HG03354 (cell line): ENCODE measurements around the gene ELF5.

Experiments used
- ATAC-seq: cut with Tn5 transposase; IDR thresholded peaks from one replicate; pipeline ENCODE4 v1.9.1; 2021; ENCODE audit warnings: mild to moderate bottlenecking; ENCODE audit not compliant: unreplicated experiment, poor library complexity, severe bottlenecking

The ELF5 gene

DNA sequence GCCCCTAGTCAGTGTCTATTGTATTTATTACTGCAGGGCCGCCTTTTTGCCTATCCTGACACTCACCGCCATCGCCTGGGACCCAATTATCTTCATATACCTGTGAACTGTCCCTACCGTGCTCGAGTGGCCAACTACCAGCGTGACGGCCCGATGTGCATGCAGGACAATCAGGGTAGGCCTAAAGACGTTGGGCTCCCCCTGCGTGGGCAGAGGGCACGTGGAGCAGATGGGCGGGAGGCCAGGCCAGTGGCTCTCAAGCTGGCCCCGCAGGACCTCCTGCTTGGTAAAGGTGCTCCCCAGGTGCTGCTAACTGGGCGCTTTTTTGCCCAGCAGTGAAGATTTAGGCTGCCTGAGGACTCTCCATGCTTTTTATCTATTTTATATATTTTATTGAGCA, 52.4 kb downstream of the ELF5 start:
- no peak for ATAC-seq

DNA sequence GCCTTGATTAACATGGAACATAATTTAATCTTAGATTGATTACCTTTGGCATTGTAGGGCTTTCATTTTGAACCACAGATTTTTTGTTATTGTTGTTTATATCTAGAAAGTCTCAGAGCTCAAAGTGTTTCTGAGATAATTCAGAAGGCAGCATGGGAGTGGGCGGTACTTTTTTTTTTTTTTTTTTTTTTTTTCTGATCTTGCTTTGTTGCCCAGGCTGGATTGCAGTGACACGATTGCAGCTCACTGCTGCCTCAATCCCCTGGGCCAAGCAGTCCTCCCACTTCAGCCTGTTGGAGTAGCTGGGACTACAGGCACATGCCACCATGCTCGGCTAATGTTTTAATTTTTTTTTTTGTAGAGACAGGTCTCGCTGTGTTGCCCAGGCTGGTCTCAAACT, 53.3 kb downstream of the ELF5 start:
- ATAC-seq, result no peak

DNA sequence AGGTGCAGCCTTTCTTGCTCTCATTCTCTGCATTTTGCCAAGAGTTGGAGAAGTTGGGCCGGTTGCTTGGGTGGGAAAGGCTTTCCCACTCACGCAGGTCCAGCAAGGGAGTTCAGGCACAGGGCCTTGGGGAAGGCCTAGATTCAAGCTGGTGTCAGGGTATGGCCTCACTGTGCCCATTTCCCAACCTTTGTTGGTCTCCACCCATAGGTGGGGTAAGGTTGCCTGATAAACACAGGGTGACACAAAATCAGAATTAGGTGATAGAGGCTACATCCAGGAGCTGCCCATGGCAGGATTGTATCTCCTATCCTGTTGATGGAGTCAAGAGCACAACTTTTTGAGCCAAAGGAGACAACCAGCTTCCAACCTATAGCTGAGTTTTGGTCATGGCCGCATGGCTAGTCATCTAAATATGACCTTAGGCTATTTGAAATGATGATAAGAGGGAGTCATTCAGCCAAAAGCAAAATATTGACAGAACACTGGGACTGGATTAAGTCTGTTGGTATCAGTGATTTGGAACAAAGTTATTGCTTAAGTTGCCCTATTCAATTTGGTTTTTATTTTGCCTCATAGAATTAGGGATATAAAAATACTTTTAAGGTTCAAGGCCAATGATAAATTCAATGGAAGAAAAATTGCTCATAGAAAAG, 54.0 kb downstream of the ELF5 start:
- ATAC-seq, result no peak

DNA sequence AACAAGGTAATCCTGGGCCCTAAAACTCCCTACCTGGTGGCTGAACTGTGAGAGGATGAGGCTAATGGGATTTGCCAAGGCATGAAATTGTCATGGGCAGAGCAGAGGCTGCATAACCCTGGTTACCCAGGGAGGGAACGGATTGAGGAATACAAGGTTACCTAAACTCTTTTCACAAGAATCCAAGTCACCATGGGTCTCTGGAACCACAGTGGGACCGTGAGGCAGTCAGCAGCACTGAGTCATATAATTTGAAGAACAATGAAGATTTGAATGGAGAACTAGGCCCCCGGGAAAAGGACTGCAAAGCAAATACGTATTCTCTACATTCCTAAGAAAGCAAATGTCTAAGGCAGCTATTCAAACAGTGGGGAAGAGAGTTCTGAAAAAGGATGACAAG, 55.1 kb downstream of the ELF5 start:
- no peak for ATAC-seq

DNA sequence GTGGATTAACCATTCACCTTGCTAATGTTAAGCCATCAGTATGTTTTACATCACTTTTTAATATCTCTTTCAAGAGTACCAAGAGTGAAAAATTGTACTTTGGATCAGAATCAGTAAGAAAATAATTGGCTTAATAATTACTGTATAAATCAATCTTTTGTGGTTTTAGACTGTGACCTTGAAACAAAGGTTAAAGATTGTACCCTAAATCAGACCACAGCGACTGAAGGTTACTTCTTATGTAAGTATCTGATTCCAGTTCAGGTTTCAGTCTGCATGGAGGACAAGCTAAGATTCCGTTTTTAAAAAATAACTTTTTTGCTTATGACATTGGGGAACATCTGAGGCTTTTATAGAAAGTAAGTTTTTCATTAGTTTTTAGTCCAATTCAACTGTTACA, 56.0 kb downstream of the ELF5 start:
- ATAC-seq, result no peak

DNA sequence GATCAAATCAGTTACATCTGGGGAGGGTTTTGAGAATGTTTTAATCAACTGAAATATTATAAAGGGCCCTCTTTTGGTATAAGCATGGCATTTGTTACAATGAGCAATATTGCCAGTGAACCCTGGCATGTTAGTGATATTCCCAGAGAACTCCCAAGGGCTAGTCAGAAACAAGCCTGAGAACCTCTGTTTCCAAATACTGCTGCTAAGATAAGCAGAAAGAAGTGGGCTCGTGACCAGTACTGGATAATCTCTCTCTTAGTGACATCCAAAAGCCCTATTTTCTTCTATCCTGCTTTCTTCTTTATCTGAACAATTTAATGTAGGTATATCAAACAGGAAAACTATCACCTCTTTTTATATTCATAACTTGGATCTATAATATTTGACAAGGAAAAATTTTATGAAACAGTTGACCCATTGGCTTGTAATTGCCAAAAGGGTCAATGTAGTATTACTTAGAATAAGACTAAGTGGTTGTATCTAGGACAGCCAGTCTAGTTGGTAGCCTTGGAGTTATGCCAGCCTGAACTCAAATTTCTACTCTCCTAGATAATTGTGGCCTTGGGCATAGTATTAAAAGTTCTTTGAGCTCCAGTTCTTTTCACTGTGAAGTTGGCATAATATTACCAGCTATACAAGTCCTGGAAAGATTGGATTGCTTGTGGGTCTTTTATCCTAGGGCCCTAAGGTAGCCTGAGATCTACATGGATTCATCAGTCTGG, 59.1 kb downstream of the ELF5 start:
- ATAC-seq, result no peak

DNA sequence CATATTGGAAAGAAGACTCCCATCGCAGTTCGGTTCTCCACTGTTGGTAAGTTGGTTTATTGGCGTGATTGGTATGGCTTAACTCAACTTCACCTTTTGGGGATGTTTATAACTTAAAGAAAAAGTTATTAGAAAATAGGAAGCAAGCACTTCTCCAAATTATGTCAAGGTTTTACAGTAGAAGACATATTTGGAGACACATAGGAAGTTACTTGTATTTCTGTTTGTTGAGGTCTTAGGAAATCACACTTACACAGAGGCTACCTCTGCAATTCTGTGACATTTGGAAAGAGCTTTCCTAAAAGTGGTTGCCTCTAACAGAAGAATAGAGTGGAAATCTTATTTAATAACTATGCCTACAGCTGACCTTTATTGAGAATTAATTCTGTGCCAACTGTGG, 62.5 kb downstream of the ELF5 start:
- no peak for ATAC-seq

DNA sequence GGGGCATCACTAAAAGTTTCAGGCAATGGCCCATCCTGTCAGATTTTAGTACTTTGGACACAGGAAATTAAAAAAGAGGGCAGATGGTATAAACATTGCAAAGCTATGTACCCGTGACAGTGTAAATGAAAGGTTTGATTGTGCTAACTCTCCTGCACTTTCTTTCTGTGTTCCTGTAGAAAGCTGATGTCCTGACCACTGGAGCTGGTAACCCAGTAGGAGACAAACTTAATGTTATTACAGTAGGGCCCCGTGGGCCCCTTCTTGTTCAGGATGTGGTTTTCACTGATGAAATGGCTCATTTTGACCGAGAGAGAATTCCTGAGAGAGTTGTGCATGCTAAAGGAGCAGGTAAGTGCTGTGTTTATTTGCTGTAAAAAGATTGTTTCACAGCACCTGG, 64.6 kb downstream of the ELF5 start:
- ATAC-seq, result peak; percentile 62

DNA sequence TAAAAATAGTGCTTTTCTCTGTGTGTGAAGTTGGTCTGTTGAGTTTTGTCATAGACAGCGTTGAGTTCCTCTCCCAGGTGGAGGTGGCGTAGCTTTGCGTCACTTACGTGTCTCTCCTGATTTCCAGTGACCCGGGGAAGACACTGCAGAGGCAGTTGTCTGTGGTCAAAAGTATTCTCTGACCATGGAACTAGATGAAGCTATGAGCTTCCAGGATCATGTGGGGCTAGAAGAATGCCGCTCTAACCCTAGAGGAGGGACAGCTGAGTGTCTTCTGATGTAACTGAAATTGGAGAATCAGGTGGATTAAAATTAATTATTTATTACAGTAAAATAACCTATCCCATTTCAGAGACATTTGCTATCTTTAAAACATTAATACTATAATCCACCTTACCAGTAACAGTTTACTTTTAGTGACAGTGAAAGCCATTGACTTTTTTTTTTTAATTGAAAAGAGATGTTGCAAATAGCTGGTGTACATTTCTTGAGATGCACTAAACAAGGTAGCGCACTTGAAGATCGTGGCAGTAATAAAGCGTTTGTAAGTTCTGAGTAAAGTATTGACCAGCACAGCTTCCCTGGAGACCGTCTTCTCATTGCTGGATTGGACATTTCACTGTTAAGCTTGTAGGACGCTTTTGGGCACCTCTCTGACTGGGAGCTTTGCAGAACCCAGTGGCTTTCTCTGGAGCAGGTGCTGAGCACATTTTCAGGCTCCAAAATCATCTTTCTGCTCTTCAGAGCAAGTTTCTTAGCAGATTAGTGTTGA, 65.2 kb downstream of the ELF5 start:
- no peak for ATAC-seq

DNA sequence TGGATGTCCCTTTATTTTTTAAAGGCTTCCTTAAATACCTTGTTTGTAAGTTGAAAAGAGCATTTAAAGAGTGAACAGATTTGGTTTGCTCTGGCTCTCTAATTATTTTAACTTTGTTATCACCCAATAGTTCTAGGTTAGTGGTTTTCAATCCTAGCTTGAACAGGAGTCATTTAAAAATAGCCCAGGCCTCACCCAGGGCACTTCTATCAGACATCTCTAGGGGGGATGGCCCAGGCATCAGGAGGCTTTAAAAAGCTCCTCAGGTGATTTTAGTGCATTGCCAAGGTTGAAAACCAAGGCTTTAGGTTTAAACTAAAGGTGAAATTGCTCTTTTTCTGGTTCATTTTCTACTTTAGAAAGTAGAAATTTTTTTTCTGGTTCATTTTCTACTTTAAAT, 66.5 kb downstream of the ELF5 start:
- ATAC-seq, result no peak

DNA sequence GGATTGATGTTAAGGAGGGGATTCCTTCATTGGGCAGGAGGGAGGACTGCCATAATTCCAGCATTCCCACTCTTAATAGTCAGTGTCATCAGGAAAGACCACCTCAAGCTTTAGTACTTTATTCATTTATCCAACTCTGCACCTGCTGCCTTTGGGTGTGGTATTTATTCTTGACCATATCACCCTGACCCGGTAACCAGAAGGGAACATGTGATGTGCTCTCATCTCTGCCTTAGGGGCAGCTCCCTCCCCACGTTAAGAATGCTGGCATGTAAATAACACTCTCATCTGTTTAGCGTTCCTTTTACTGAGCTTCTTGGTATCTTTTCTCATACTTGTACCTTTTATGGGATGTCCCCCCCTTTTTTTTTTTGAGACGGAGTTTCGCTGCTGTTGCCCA, 67.2 kb downstream of the ELF5 start:
- ATAC-seq, result no peak

DNA sequence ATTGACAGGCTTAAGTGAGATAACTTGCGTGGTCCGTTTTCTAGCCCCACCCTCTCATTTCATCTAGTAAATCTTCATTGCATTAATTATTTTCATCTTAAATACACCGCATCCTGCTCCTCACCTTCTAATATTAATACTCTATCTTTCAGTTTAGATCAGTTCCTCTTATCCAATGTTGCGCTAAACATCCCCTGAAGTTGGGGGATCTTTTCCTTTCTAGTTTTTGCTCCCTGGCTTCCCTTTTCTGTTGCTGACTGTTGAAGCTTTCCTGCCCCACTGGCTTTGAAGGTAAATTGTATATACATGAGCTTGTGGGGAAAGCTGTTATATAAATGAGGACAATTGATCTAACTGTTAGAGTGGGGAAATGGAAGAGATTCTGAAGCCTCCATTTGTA, 67.6 kb downstream of the ELF5 start:
- no peak for ATAC-seq

DNA sequence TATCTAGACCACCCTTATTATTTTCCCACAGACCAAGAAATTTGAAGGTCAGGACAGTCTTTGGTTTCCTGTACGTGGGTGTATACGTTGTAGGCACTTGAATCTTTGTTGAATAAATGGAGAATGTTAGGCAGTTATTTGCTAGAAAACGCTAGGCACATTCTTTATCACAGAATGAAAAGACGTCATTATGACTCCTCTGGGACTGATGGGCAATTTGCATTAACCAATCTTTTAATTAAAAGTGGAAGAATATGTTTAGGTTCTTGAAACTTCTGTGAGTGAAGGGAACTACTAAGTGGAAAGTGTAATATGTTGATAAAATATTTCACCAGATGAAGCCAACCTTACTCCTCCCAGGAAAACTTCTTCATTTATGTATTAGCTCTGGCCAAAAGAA, 69.2 kb downstream of the ELF5 start:
- no peak for ATAC-seq

DNA sequence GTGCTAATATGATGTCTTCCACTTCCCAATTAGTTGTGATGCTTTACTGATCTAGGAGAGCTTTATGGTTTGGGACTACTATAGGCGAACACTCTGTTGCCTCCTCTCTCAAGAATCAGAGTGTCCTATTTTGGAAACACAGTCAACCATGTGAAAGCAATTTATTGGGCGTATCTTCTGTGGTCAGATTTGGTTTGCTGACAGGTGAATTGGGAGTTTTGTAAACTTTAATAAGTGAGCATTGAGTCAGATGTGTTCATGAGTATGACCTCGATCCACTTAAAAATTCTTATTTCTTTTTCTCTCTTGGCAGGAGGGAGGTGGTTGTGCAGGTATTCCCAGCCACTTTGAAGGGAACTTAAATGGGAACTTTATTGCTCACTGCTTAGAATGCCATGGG, 70.5 kb downstream of the ELF5 start:
- no peak for ATAC-seq

DNA sequence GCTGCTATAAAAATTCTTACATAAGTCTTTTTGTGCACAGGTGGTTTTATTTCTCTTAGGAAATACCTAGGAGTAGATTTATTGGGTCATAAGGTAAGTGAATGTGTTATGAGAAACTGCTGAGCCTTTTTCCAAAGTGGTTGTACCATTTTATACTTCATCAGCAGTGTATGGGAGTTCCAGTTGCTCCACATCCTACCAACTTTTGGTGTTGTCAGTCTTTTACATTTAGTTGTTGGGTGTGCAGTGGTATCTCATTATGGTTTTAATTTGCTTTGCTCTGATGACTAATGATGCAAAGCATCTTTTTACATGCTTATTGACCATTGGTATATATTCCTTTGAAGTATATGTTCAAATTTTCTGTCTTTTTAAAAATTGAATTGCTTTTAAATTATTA, 71.8 kb downstream of the ELF5 start:
- ATAC-seq, result no peak

DNA sequence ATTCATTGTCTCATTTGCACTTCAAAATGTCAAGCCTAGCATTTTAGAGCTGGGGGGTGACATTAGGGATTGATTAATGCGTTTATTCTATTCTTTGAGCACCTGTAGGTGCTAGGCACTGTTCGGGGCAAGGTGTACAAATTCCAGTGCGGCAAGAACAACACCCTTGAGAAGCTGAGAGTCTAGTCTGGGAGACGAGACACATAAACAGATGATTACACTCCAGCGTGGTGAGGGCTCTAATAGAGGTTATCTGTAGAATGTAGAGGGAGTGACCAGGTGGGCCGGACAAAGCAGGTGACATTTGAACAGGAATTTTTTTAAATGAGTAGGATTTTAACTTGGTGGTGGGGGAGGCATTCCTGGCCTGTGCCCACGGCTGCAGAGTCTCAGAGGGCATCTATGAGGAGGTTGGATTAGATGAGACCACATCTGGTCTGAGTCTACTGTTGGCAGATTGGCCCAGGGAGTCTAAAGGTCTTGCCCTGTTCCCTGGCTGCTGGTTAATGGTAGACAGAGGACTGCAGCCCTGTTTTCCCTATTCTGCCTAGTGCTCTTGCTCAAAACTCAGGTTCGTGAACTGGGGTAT, 73.9 kb downstream of the ELF5 start:
- no peak for ATAC-seq

DNA sequence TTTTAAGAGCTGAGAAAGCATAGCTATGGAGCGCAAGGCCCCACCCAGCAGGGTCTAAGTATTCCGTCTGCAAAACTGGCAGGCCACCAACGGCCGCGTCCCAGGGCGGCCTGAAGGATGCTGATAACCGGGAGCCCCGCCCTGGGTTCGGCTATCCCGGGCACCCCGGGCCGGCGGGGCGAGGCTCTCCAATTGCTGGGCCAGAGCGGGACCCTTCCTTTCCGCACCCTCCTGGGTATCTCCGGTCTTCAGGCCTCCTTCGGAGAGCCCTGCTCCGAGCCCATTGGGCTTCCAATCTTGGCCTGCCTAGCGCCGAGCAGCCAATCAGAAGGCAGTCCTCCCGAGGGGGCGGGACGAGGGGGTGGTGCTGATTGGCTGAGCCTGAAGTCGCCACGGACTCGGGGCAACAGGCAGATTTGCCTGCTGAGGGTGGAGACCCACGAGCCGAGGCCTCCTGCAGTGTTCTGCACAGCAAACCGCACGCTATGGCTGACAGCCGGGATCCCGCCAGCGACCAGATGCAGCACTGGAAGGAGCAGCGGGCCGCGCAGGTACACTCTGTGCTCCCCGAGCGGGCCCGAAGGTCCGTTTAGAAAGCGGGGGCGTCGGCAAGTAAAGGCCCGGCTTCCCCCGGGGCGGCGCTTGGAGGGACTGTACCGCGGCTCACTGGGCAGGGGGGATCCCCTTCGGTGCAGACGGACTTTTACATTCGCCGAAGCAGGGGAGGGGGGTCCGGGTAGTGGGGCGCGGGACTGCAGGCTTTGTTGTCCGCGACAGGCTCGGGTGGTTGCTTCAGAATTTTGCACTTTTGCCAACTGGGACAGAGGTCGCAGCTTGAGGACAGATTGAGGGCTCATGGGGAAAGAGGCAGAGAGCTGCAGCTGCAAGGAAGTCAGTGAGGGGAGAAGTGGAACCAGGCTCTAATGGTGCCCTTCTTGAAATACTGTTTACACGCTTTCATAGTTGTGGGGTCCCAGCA, 74.8 kb downstream of the ELF5 start, which contains the start of gene CAT:
Gene CAT (plus strand): TSS at position 406 of the 979 bp plus-strand sequence. CDS start 80 bp downstream, at position 486.
- peak; percentile 97 for ATAC-seq

DNA sequence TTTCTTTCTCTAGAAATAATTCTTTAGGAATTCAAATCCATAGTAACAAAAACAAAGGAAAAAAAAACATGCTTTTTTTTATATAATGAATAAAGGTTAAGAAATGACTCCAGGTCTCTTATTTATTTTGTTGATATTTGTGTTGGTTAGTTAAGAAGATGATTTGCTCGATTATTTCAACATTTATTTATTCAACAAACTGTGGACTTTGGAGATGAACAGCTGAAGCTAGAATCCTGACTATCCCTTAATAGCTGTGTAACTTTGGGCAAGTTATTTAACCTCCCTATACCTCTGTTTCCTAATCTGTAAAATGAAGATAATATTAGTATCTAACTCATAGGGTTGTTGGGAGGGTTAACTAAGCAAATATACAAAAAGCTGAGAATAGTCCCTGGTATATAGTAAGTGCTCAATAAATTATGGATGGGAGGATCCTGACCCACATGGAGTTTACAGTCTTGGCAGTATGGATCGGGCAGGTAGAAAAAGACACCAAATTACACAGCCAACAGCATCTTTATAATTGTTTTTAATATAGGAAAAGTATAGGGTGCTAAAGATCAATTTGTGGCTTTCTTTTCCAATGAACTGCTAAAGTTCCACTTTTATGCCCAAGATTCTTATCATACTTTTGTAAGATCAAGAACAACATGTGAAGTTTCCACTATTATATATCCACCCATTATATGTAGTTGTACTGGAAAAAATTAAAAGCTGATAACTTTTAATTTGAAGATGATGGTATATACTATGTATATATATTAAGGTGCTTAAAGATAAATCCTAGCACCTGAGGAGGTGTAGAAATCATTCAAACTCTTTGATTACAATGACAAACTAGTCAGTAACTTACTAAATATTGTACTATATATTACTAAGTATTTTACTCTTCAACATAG, 76.1 kb downstream of the ELF5 start:
- no peak for ATAC-seq
